ENCODE measurements around the gene AQP10. TPM values are rescaled to one million over a fixed set of nuclear protein-coding genes. Genes with fewer than 3 reads are reported as not detected.

The AQP10 gene
- total RNA-seq, 2 experiments from 2014 or later, result not detected

- Histone ChIP-seq H3K36me3 (ENCODE audit: insufficient read depth, low read length) (no peaks in the 10 kb centered on the region), H3K27ac (ENCODE audit: low read depth, low read length, poor library complexity, severe bottlenecking) (no peak overlapping the region), H3K4me3 (ENCODE audit: low read depth, low read length, poor library complexity, severe bottlenecking) (no peak overlapping the region), H3K79me2 (ENCODE audit: insufficient read depth, low read depth, low read length) (no peaks in the 10 kb centered on the region), H3K4me1 (ENCODE audit: insufficient read depth, low read length, poor library complexity, severe bottlenecking) (no peaks in the 10 kb centered on the region), H4K20me1 (ENCODE audit: insufficient read depth, low read length) (no peaks in the 10 kb centered on the region), H3K4me2 (ENCODE audit: low read length) (no peak overlapping the region), H3K9me3 (ENCODE audit: low read length) (no peaks in the 10 kb centered on the region), H3K9me2 (ENCODE audit: insufficient read depth, low read length) (no peaks in the 10 kb centered on the region), H2AFZ (ENCODE audit: low read length) (no peak overlapping the region)
- CTCF ChIA-PET (ENCODE audit: unreplicated experiment), result no interaction called here
- TF ChIP-seq CTCF (conservative IDR thresholded peaks at IDR 0.05; ENCODE audit: low read length) (no peak), EZH2phosphoT487 (IDR thresholded peaks at IDR 0.05; ENCODE audit: borderline replicate concordance, low read depth, low read length) (no peak)
- no TSS peak for BruUV-seq (replicated peaks)
- intact Hi-C loops (cut with micrococcal nuclease; ENCODE audit: unreplicated experiment), result no loop called here
- DNase-seq (ENCODE audit: low spot score), result no peak
- POLR2A ChIA-PET, result no interaction called here
These were observed 32.2 kb upstream of the AQP10 start for GRCh38 chr1:154288661-154289060.

- H3K36me3 ChIP-seq (ENCODE audit: insufficient read depth, low read length), result no peaks in the 10 kb centered on the region
- ChIA-PET CTCF (ENCODE audit: unreplicated experiment) (no interaction called here), POLR2A (no interaction called here)
- H3K9me3 ChIP-seq (ENCODE audit: low read length), result peaks cover 14% of the 10 kb centered on the region; the same call in 1 of the 2 replicates
- intact Hi-C loops (cut with micrococcal nuclease; ENCODE audit: unreplicated experiment), result no loop called here
- no peak overlapping the region for H2AFZ ChIP-seq (ENCODE audit: low read length)
- BruUV-seq (replicated peaks), result no TSS peak
- no peak overlapping the region for H3K4me2 ChIP-seq (ENCODE audit: low read length)
- H3K4me3 ChIP-seq (ENCODE audit: low read depth, low read length, poor library complexity, severe bottlenecking), result no peak overlapping the region
- no peaks in the 10 kb centered on the region for H3K9me2 ChIP-seq (ENCODE audit: insufficient read depth, low read length)
- no peaks in the 10 kb centered on the region for H3K4me1 ChIP-seq (ENCODE audit: insufficient read depth, low read length, poor library complexity, severe bottlenecking)
- H3K27ac ChIP-seq (ENCODE audit: low read depth, low read length, poor library complexity, severe bottlenecking), result no peak overlapping the region
- TF ChIP-seq CTCF (conservative IDR thresholded peaks at IDR 0.05; ENCODE audit: low read length), result no peak
- no peak for DNase-seq (ENCODE audit: low spot score)
- H3K79me2 ChIP-seq (ENCODE audit: insufficient read depth, low read depth, low read length), result no peaks in the 10 kb centered on the region
- no peaks in the 10 kb centered on the region for H4K20me1 ChIP-seq (ENCODE audit: insufficient read depth, low read length)
These were observed 30.0 kb upstream of the AQP10 start for GRCh38 chr1:154290921-154291320.

GRCh38 chr1:154295408-154296235, 25.3 kb upstream of the AQP10 start:
- Histone ChIP-seq H3K36me3 (ENCODE audit: insufficient read depth, low read length) (no peaks in the 10 kb centered on the region), H4K20me1 (ENCODE audit: insufficient read depth, low read length) (no peaks in the 10 kb centered on the region), H3K4me3 (ENCODE audit: low read depth, low read length, poor library complexity, severe bottlenecking) (no peak overlapping the region), H3K79me2 (ENCODE audit: insufficient read depth, low read depth, low read length) (no peaks in the 10 kb centered on the region), H3K27ac (ENCODE audit: low read depth, low read length, poor library complexity, severe bottlenecking) (no peak overlapping the region), H3K9me3 (ENCODE audit: low read length) (peaks cover 14% of the 10 kb centered on the region; the same call in 1 of the 2 replicates), H2AFZ (ENCODE audit: low read length) (no peak overlapping the region), H3K4me1 (ENCODE audit: insufficient read depth, low read length, poor library complexity, severe bottlenecking) (no peaks in the 10 kb centered on the region), H3K4me2 (ENCODE audit: low read length) (no peak overlapping the region), H3K9me2 (ENCODE audit: insufficient read depth, low read length) (no peaks in the 10 kb centered on the region)
- TF ChIP-seq CTCF (conservative IDR thresholded peaks at IDR 0.05; ENCODE audit: low read length) (no peak), EZH2phosphoT487 (IDR thresholded peaks at IDR 0.05; ENCODE audit: borderline replicate concordance, low read depth, low read length) (no peak)
- DNase-seq (ENCODE audit: low spot score), result peak; percentile 29
- intact Hi-C loops (cut with micrococcal nuclease; ENCODE audit: unreplicated experiment), result no loop called here
- ChIA-PET POLR2A (no interaction called here), CTCF (ENCODE audit: unreplicated experiment) (no interaction called here)
- BruUV-seq (replicated peaks), result no TSS peak
